ENCODE data around the gene LENEP.

The LENEP gene

DNA sequence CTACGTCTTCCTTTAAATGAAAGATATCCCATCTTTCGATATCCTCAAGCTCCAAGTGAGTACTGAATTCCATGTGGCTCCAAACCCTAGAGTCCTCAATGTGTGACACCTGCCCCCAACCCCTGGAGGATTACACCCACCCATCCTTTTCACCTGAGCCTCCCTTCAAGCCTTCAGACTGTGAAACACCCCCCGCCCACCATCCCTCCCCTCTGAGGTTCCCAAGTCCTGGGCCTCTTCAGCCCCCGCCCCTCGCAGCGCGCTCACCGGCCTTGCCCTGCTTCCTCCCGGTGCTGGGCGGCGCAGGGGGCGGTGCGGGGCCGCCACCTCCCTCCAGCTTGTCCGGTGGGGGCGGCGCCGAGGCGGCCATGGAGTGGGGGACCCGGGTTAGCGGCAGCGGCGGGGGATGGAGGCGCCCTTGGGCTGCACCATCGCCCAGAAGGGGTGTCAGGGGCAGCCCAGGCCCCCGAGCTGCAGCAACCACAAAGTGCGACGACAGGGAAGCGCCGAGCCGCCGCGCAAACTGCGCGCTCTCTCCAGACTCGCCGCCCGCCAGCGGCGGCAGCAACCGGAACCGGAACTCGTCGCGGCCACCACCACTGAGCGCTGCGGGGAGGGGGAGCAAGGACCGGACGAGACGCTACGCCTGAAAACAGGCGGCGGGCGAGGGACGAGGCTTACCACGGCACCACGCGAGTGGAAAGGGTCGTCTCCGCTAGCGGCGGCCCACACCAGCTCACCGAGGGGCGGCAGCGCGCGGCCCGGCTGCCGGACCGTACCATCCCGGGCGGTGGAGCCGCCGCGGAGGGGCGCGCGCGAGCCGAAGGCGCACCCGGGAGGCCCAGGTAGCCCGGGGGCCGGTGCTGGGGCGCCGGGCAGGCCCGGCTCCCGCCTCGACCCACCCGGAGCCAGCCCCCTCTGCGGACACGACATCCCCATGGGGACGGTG, 31.9 kb upstream of the LENEP start, which contains the start of gene PYGO2:
Gene PYGO2 (minus strand): TSS at position 576 of the 949 bp plus-strand sequence. CDS start 206 bp downstream, at position 370.
- Histone ChIP-seq H3K9ac (ENCODE audit: low read length) (peak within 1 kb of the TSS; percentile 99), H4K20me1 (ENCODE audit: insufficient read depth, low read length) (no peaks in the 10 kb centered on the region), H3K4me2 (ENCODE audit: low read depth, low read length) (peak within 1 kb of the TSS; percentile 85), H3K4me1 (ENCODE audit: low read length) (peaks cover 22% of the 10 kb centered on the region), H3K9me2 (replicated peaks; ENCODE audit: insufficient read depth, low read length) (no peaks in the 10 kb centered on the region), H2AFZ (ENCODE audit: low read length) (peak within 1 kb of the TSS; percentile 68), H3K79me2 (ENCODE audit: low read length) (peaks cover 77% of the 10 kb centered on the region), H3K27ac (ENCODE audit: low read length) (peak within 1 kb of the TSS; percentile 91), H3K27me3 (replicated peaks; ENCODE audit: insufficient read depth, low read length) (no peaks in the 10 kb centered on the region), H3K36me3 (replicated peaks; ENCODE audit: insufficient read depth, low read length) (peaks cover 14% of the 10 kb centered on the region), H3K9me3 (replicated peaks; ENCODE audit: insufficient read depth, low read length) (no peaks in the 10 kb centered on the region), H3K4me3 (ENCODE audit: low read length) (peak within 1 kb of the TSS; percentile 88), H3F3A (ENCODE audit: insufficient read depth, low read length) (peaks cover 56% of the 10 kb centered on the region)
- DNase-seq = peak; percentile 91
- TF ChIP-seq EZH2phosphoT487 (IDR thresholded peaks at IDR 0.05; ENCODE audit: low read length) = no peak
- no peak for TF ChIP-seq EZH2 (optimal IDR thresholded peaks at IDR 0.05; ENCODE audit: low read depth, low read length)
- TF ChIP-seq, protein P1, sequence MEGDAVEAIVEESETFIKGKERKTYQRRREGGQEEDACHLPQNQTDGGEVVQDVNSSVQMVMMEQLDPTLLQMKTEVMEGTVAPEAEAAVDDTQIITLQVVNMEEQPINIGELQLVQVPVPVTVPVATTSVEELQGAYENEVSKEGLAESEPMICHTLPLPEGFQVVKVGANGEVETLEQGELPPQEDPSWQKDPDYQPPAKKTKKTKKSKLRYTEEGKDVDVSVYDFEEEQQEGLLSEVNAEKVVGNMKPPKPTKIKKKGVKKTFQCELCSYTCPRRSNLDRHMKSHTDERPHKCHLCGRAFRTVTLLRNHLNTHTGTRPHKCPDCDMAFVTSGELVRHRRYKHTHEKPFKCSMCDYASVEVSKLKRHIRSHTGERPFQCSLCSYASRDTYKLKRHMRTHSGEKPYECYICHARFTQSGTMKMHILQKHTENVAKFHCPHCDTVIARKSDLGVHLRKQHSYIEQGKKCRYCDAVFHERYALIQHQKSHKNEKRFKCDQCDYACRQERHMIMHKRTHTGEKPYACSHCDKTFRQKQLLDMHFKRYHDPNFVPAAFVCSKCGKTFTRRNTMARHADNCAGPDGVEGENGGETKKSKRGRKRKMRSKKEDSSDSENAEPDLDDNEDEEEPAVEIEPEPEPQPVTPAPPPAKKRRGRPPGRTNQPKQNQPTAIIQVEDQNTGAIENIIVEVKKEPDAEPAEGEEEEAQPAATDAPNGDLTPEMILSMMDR (IDR thresholded peaks at IDR 0.05; ENCODE audit: low read length) = peak; percentile 62

DNA sequence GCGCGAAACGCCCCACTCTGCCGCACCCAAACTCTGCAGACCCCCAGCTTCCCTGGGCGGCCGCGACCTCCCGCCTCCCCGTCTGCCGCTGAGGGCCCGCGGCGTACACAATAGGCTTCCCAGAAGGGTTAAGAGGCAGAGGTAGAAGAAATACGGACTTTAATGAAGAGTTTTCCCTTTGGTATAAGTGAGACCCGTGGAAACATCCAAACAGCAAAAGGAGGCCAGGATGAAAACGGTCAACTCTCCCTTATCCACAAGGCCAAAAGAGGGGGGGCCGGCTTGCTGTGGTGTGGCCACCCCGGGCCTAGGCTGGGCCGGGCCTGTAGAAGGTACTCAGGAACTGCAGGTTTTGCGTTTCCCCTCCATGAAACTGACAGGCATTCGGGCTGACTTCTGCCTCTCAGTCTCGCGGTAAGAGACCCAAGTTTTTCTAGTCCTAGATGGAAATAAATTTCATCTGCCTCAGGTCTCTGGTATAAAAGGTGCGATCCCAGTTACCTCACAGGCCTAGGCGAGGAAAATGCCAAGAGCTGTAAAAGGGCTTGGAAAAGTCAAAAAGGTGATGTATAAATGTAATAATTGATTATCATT, 31.1 kb upstream of the LENEP start:
- Histone ChIP-seq H3K4me2 (ENCODE audit: low read depth, low read length) (peak overlapping the region; percentile 85), H3K9me2 (replicated peaks; ENCODE audit: insufficient read depth, low read length) (no peaks in the 10 kb centered on the region), H3K4me1 (ENCODE audit: low read length) (peaks cover 16% of the 10 kb centered on the region; the same call in 1 of the 2 replicates), H2AFZ (ENCODE audit: low read length) (peak overlapping the region; percentile 54), H3K9me3 (replicated peaks; ENCODE audit: insufficient read depth, low read length) (no peaks in the 10 kb centered on the region), H3K27me3 (replicated peaks; ENCODE audit: insufficient read depth, low read length) (no peaks in the 10 kb centered on the region), H3K27ac (ENCODE audit: low read length) (peak overlapping the region; percentile 91), H3K4me3 (ENCODE audit: low read length) (peak overlapping the region; percentile 88), H3K36me3 (replicated peaks; ENCODE audit: insufficient read depth, low read length) (peaks cover 18% of the 10 kb centered on the region), H3F3A (ENCODE audit: insufficient read depth, low read length) (peaks cover 48% of the 10 kb centered on the region), H3K79me2 (ENCODE audit: low read length) (peaks cover 85% of the 10 kb centered on the region), H3K9ac (ENCODE audit: low read length) (peak overlapping the region; percentile 99), H4K20me1 (ENCODE audit: insufficient read depth, low read length) (no peaks in the 10 kb centered on the region)
- TF ChIP-seq EZH2 (optimal IDR thresholded peaks at IDR 0.05; ENCODE audit: low read depth, low read length) = no peak
- TF ChIP-seq, protein P1 (IDR thresholded peaks at IDR 0.05; ENCODE audit: low read length) = no peak
- DNase-seq = peak; percentile 81

DNA sequence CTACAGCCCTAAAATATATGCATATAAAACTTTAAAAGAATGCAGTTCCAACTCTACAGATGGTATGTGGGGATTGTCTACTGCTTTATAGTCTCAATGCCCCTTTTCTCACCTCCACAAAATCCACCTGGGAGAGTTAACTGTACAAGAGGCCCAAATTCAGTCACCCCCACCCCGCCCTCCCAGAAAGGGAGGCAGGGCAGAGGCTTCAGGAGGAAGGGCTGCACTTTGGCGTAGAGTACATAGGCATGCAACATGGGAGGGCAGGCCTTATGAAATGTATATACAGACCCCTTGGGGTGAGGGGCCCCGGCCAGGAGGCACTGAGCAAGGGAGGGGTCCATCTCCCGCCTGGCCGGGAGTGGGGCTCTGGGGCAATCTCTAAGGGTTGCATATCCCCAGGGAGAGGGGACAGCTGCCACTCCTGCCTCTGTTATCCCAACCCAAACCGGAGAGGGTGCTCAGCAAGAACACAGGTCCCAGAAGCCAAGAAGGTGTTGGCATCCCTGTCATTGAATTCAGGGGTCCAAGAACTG, 30.5 kb upstream of the LENEP start:
- no peak for TF ChIP-seq EZH2 (optimal IDR thresholded peaks at IDR 0.05; ENCODE audit: low read depth, low read length)
- TF ChIP-seq, protein P1 (IDR thresholded peaks at IDR 0.05; ENCODE audit: low read length) = no peak
- no peak for TF ChIP-seq EZH2phosphoT487 (IDR thresholded peaks at IDR 0.05; ENCODE audit: low read length)
- no peak for DNase-seq
- peaks cover 23% of the 10 kb centered on the region for H3K36me3 ChIP-seq (replicated peaks; ENCODE audit: insufficient read depth, low read length)

More for the DNA sequence above, 30.5 kb upstream of the LENEP start:
- Histone ChIP-seq H3K27ac (ENCODE audit: low read length) (peak overlapping the region; percentile 91; the same call in 1 of the 2 replicates), H3K27me3 (replicated peaks; ENCODE audit: insufficient read depth, low read length) (no peaks in the 10 kb centered on the region), H3K9ac (ENCODE audit: low read length) (peak overlapping the region; percentile 99; the same call in 1 of the 2 replicates), H3K4me1 (ENCODE audit: low read length) (peaks cover 16% of the 10 kb centered on the region; the same call in 1 of the 2 replicates), H3K9me3 (replicated peaks; ENCODE audit: insufficient read depth, low read length) (no peaks in the 10 kb centered on the region), H3K79me2 (ENCODE audit: low read length) (peaks cover 88% of the 10 kb centered on the region), H2AFZ (ENCODE audit: low read length) (no peak overlapping the region), H3K4me3 (ENCODE audit: low read length) (peak overlapping the region; percentile 88), H3F3A (ENCODE audit: insufficient read depth, low read length) (peaks cover 42% of the 10 kb centered on the region), H3K4me2 (ENCODE audit: low read depth, low read length) (peak overlapping the region; percentile 85), H4K20me1 (ENCODE audit: insufficient read depth, low read length) (no peaks in the 10 kb centered on the region), H3K9me2 (replicated peaks; ENCODE audit: insufficient read depth, low read length) (no peaks in the 10 kb centered on the region)
